Prostate gland (tissue), 2 donors: ENCODE data around the gene ACER3. TPM values are rescaled to one million over a fixed set of nuclear protein-coding genes. Genes with fewer than 3 reads are reported as not detected.
A peak's percentile ranks its signal among the peaks of the same experiment; 100 is the strongest.
"Not testable (repeated sequence)": the region's sequence is repeated elsewhere in the genome, so short reads cannot be mapped to it uniquely, and the experiment has no call there.

Experiments
- DNase-seq: peaks from one replicate; pipeline ENCODE4 v3.0.0-alpha.2; 2019; ENCODE audit warnings: low spot score
- H3K27ac ChIP-seq, 2 donors: fragments of 200-600 bp; sonication (generic); 2 replicates each; pipeline ENCODE4 v1.5.1; 2017 to 2019
- H3K27me3 ChIP-seq: fragments of 200-600 bp; sonication (generic); replicated peaks from 2 replicates; pipeline ENCODE4 v1.5.1; 2019; ENCODE audit not compliant: insufficient read depth
- H3K36me3 ChIP-seq, 2 donors: fragments of 200-600 bp; sonication (generic); 1 replicate in 1 of 2; 2 replicates in 1 of 2; pipeline versions ENCODE4 v1.5.1 to v1.8.1; 2017 to 2019
- H3K4me1 ChIP-seq: fragments of 200-600 bp; sonication (generic); replicated peaks from 2 replicates; pipeline ENCODE4 v1.5.1; 2019
- H3K4me3 ChIP-seq, 2 donors: fragments of 200-600 bp; sonication (generic); 2 replicates each; pipeline ENCODE4 v1.5.1; 2017 to 2019
- H3K9me3 ChIP-seq: fragments of 200-600 bp; sonication (generic); 2 replicates; pipeline ENCODE4 v1.5.1; 2017
- POLR2A ChIP-seq: fragments of 450-650 bp; IDR thresholded peaks from one replicate; pipeline ENCODE4 v1.6.1; 2016; ENCODE audit warnings: antibody characterized with exemption, mild to moderate bottlenecking
- POLR2AphosphoS5 ChIP-seq: sonication (generic); formaldehyde crosslinking; IDR thresholded peaks from one replicate; pipeline ENCODE4 v1.6.1; 2017; ENCODE audit warnings: antibody characterized with exemption
- WGBS: methylation state at CpG from one replicate; pipeline ENCODE4 v1.1.5; 2018; 5-methylcytosine and 5-hydroxymethylcytosine counted together
- intact Hi-C: fragments of 100-400 bp; cut with DNase I; formaldehyde crosslinking; loops from one replicate; pipeline ENCODE4 v1.14.2; 2022
- total RNA-seq, 2 donors: library from RNA; depleted of rRNA; stranded (reverse); fragments of >200 nt; gene quantifications; one replicate each; pipeline ENCODE4 v1.1.0, GENCODE V29; 2016
- TF ChIP-seq, protein P1 (sequence below), 4 experiments: fragments of 200-600 bp in 2 of 4; fragments of 450-650 bp in 2 of 4; sonication (generic) in 2 of 4; IDR thresholded peaks; 1 replicate in 3 of 4; 2 replicates in 1 of 4; pipeline ENCODE4 v1.5.1; 2016 to 2019; ENCODE audit warnings: antibody characterized with exemption in 4 of 4, mild to moderate bottlenecking in 2 of 4, moderate library complexity in 2 of 4

Gene ACER3
- total RNA-seq, 2 donors from 2014 or later = 11.3 to 11.9 TPM

GRCh38 chr11:77047007-77047927 is 186.5 kb downstream of the ACER3 start:
- peak; percentile 87 for DNase-seq
- H3K36me3 ChIP-seq = no peaks in the 10 kb centered on the region
- no peaks in the 10 kb centered on the region for H3K9me3 ChIP-seq
- no peaks in the 10 kb centered on the region for H3K27me3 ChIP-seq
- 11% methylated on average over 15 of the region's 15 CpGs for WGBS
- H3K4me1 ChIP-seq = no peaks in the 10 kb centered on the region
- H3K27ac ChIP-seq = peak overlapping the region in 1 of 2 donors; percentile 21
- peak overlapping the region in 1 of 2 donors; percentile 10 for H3K4me3 ChIP-seq
- intact Hi-C loops = loop anchor here (1.0 to 10.0 kb wide), 5 partner anchors 44 to 312 kb away; no protein-coding TSS in a partner anchor
- TF ChIP-seq POLR2AphosphoS5 (peak; percentile 75), POLR2A (no peak)
- TF ChIP-seq, protein P1, sequence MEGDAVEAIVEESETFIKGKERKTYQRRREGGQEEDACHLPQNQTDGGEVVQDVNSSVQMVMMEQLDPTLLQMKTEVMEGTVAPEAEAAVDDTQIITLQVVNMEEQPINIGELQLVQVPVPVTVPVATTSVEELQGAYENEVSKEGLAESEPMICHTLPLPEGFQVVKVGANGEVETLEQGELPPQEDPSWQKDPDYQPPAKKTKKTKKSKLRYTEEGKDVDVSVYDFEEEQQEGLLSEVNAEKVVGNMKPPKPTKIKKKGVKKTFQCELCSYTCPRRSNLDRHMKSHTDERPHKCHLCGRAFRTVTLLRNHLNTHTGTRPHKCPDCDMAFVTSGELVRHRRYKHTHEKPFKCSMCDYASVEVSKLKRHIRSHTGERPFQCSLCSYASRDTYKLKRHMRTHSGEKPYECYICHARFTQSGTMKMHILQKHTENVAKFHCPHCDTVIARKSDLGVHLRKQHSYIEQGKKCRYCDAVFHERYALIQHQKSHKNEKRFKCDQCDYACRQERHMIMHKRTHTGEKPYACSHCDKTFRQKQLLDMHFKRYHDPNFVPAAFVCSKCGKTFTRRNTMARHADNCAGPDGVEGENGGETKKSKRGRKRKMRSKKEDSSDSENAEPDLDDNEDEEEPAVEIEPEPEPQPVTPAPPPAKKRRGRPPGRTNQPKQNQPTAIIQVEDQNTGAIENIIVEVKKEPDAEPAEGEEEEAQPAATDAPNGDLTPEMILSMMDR (IDR thresholded peaks at IDR 0.05) = peak; percentile 40 to 85 (median 80)

- 66% methylated on average over 7 of the region's 7 CpGs for WGBS
- not testable (repeated sequence) for H3K9me3 ChIP-seq, DNase-seq, H3K4me1 ChIP-seq, H3K4me3 ChIP-seq, H3K27ac ChIP-seq, H3K36me3 ChIP-seq, H3K27me3 ChIP-seq
- TF ChIP-seq, protein P1 (IDR thresholded peaks at IDR 0.05) = peak in 1 of 4 experiments; percentile 7
- intact Hi-C loops = loop anchor here (1.0 to 10.0 kb wide), 5 partner anchors 43 to 313 kb away; no protein-coding TSS in a partner anchor
Measured at GRCh38 chr11:77047928-77048446, 187.3 kb downstream of the ACER3 start.

- 81% methylated on average over 6 of the region's 6 CpGs for WGBS
- no peak for DNase-seq
Measured at GRCh38 chr11:77049026-77049425, 188.3 kb downstream of the ACER3 start.

GRCh38 chr11:77051511-77051910 is 190.8 kb downstream of the ACER3 start:
- TF ChIP-seq POLR2A (no peak), POLR2AphosphoS5 (no peak)
- TF ChIP-seq, protein P1 (IDR thresholded peaks at IDR 0.05) = no peak
- no peak for DNase-seq
- Histone ChIP-seq H3K4me1 (no peaks in the 10 kb centered on the region), H3K4me3 (no peak overlapping the region), H3K9me3 (no peaks in the 10 kb centered on the region), H3K36me3 (no peaks in the 10 kb centered on the region), H3K27ac (no peak overlapping the region), H3K27me3 (no peaks in the 10 kb centered on the region)
- WGBS = 88% methylated on average over 3 of the region's 3 CpGs
- intact Hi-C loops = no loop called here

More at GRCh38 chr11:77049026-77049425, 188.3 kb downstream of the ACER3 start:
- Histone ChIP-seq H3K27ac (no peak overlapping the region), H3K27me3 (no peaks in the 10 kb centered on the region), H3K4me3 (no peak overlapping the region), H3K9me3 (no peaks in the 10 kb centered on the region), H3K4me1 (no peaks in the 10 kb centered on the region), H3K36me3 (no peaks in the 10 kb centered on the region)
- intact Hi-C loops = loop anchor here (5.0 to 10.0 kb wide), 4 partner anchors 124 to 314 kb away; no protein-coding TSS in a partner anchor
- TF ChIP-seq POLR2AphosphoS5 (no peak), POLR2A (no peak)
- TF ChIP-seq, protein P1 (IDR thresholded peaks at IDR 0.05) = no peak
